22Rv1 (cell line): ENCODE measurements around the gene SUFU.

Experiments used
- ZFX ChIP-seq: fragments of 450-650 bp; IDR thresholded peaks from 2 replicates; pipeline ENCODE4 v1.6.1; 2017; ENCODE audit warnings: antibody characterized with exemption, borderline replicate concordance
- TF ChIP-seq, protein P1 (sequence below): fragments of 450-650 bp; IDR thresholded peaks from 2 replicates; pipeline ENCODE4 v1.5.1; 2017; ENCODE audit warnings: mild to moderate bottlenecking

DNA sequence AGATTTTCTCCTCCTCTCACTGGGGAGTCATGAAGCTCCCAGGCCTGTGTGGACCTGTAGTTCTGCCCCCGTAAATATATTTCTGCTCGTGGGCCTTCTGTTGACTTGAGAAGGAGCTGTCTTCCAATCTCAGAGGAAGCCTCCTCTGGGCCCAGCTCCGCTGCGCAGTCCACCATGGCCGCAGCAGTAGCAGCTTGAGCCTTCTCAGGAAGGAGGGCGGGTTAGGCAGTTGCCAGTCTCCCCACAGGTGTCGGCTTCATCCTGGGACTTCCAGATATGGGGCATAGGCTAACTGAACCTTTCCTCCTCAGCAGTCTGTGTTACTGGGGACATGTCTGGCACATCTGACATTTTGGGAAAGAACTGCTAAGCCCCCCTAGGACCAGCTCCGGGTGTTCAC lies 77.6 kb downstream of the SUFU start:
- TF ChIP-seq, protein P1, sequence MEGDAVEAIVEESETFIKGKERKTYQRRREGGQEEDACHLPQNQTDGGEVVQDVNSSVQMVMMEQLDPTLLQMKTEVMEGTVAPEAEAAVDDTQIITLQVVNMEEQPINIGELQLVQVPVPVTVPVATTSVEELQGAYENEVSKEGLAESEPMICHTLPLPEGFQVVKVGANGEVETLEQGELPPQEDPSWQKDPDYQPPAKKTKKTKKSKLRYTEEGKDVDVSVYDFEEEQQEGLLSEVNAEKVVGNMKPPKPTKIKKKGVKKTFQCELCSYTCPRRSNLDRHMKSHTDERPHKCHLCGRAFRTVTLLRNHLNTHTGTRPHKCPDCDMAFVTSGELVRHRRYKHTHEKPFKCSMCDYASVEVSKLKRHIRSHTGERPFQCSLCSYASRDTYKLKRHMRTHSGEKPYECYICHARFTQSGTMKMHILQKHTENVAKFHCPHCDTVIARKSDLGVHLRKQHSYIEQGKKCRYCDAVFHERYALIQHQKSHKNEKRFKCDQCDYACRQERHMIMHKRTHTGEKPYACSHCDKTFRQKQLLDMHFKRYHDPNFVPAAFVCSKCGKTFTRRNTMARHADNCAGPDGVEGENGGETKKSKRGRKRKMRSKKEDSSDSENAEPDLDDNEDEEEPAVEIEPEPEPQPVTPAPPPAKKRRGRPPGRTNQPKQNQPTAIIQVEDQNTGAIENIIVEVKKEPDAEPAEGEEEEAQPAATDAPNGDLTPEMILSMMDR: no peak
- TF ChIP-seq ZFX: no peak
